GM10266 (cell line): ENCODE results near the gene PHACTR1.
A peak's percentile ranks its signal among the peaks of the same experiment; 100 is the strongest.

ENCODE experiments used
- DNase-seq: peaks from one replicate; pipeline ENCODE4 v3.0.0; 2012; ENCODE audit errors: extremely low spot score
- TF ChIP-seq, protein P1 (sequence below): IDR thresholded peaks from 2 replicates; pipeline ENCODE4 v1.5.1; 2012; ENCODE audit warnings: mild to moderate bottlenecking, low read depth; ENCODE audit not compliant: control insufficient read depth, insufficient read depth; ENCODE audit errors: missing control alignments

Gene PHACTR1

DNA sequence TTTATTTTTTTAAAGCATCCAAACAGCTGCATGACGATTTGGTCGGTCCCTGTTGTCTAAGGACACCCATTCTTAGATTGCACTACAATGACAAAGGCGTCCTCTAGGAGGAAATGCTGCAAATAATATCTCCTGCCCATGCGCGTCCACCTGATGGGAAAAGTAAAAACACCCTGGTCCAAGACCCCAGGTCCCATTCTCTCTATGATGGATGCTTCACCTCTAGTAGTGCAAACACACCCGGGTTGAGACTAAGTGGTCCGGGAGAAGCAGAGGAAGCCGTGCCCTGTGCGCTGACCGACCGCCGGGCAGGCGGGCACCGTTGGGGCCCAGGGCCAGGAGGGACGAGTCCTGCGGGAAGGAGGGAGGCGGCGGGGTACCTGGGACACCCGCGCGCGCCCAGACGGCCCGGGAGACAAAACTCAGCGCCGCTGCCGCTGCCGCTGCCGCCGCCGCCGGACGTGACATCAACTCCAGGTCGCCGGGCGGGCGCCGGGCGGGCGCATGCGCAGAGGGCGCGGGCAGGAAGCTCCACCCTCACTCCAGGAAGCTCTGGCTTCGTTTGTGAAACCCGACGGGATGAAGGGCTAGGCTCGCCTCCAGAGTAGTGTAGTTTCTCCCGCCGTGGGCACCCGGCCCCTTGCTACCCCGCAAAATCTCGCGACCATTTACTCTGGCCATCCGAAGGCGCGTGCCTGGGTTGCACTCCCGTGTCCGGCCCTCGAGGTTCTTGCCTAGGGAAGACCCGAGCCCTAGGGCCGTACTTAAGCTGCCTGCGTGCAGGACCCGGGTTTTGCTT, 611.7 kb downstream of the PHACTR1 start, which contains the start of gene TBC1D7:
TBC1D7 (minus strand) TSS at position 462 of the 799 bp plus-strand sequence. CDS start 1,639 bp downstream, outside the sequence.
- TF ChIP-seq, protein P1, sequence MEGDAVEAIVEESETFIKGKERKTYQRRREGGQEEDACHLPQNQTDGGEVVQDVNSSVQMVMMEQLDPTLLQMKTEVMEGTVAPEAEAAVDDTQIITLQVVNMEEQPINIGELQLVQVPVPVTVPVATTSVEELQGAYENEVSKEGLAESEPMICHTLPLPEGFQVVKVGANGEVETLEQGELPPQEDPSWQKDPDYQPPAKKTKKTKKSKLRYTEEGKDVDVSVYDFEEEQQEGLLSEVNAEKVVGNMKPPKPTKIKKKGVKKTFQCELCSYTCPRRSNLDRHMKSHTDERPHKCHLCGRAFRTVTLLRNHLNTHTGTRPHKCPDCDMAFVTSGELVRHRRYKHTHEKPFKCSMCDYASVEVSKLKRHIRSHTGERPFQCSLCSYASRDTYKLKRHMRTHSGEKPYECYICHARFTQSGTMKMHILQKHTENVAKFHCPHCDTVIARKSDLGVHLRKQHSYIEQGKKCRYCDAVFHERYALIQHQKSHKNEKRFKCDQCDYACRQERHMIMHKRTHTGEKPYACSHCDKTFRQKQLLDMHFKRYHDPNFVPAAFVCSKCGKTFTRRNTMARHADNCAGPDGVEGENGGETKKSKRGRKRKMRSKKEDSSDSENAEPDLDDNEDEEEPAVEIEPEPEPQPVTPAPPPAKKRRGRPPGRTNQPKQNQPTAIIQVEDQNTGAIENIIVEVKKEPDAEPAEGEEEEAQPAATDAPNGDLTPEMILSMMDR: no peak
- DNase-seq: peak; percentile 91

DNA sequence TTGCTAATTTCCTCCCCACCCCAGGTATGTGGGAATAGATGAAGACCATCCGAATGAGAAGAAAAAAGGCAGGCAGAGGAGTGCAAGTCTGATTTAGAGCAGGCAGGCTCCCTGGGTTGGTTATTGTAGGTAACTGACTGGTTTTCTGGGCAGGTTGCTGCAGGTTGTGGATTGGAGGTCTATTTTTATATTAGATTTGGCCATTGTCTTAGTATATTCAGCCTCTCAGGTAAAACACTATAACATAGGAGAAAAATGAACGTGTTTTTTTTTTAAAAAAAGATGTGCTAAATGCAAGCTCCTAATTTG, 612.3 kb downstream of the PHACTR1 start:
- peak; percentile 25 for DNase-seq
- TF ChIP-seq, protein P1: no peak

DNA sequence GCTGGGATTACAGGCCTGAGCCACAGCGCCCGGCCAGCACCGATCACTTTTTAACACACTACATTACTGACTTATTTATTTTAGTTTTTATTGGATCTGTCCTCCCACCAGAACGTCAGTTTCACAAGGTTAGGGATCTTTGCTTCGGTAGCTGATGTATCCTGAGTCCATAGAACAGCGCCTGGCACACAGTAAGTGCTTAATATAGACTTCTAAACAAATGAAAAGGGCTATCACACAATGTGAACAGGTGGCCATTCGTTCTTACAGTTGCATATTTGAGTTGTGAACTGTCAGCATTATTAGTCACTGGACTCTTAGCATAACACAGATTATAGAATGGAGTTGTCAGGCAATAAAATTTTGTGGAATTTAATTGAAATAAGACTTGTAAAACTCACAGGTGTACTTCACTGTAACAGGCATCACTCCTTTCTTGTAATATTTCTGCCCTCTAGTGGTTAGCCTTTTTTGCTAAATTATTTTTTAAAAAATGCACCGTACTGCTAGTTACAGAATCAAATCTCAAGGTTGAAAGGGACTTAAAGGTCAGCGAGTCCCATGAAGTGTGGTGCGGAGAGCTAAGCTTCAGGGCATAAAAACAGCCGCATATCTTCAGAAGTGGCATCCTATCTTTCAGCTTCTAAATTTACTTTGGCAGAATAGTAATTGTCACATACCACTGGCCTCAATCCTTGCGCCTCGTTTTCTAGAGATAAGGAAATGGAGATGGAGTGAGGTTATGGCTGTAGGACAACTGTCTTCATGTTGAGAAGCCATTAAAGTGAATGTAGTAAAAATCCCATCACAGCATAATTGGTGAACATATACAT, 615.2 kb downstream of the PHACTR1 start:
- TF ChIP-seq, protein P1: peak; percentile 40
- DNase-seq: peak; percentile 29

GRCh38 chr6:13332349-13332706, 615.8 kb downstream of the PHACTR1 start:
- no peak for DNase-seq
- TF ChIP-seq, protein P1: no peak

GRCh38 chr6:13334953-13335352, 618.4 kb downstream of the PHACTR1 start:
- TF ChIP-seq, protein P1: no peak
- DNase-seq: no peak

GRCh38 chr6:13336553-13336952, 620.0 kb downstream of the PHACTR1 start:
- TF ChIP-seq, protein P1: peak; percentile 93
- peak; percentile 62 for DNase-seq

DNA sequence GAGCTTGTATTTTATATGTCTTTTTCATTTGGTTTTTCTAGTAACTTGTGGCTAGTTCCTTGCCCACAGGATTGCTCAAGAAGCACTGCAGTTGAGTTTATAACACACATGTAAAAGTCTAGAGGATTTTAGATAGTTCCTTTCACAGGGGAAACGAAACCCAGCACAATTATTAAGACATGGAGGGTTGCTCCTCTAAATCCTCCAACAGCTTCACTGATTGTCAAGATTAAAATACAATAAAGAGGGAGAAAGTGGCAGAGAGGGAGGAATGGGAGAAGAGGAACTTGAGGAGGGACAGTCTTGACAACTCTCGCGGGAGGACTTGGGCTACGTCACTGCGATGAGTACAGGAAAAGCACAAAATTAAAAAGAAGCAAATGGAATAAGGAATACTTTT, 621.5 kb downstream of the PHACTR1 start:
- TF ChIP-seq, protein P1: no peak

More for the DNA sequence above, 621.5 kb downstream of the PHACTR1 start:
- no peak for DNase-seq
